K562 (cell line): ENCODE measurements around the gene NOP16. TPM values are rescaled to one million over a fixed set of nuclear protein-coding genes. Genes with fewer than 3 reads are reported as not detected.
A peak's percentile ranks its signal among the peaks of the same experiment; 100 is the strongest.

Experiments
- CC2D1A ChIP-seq: fragments of 450-650 bp; IDR thresholded peaks from 2 replicates; pipeline ENCODE4 v1.6.1; 2017; ENCODE audit warnings: mild to moderate bottlenecking
- CLOCK ChIP-seq: fragments of 250-450 bp; sonication (Bioruptor Pico); IDR thresholded peaks from 2 replicates; pipeline ENCODE4 v1.4.0; 2020; ENCODE audit warnings: mild to moderate bottlenecking, moderate library complexity, borderline replicate concordance
- E4F1 ChIP-seq: fragments of 250-450 bp; sonication (Bioruptor Pico); IDR thresholded peaks from 2 replicates; pipeline ENCODE4 v1.5.0; 2021; ENCODE audit warnings: mild to moderate bottlenecking, borderline replicate concordance
- GATAD2A ChIP-seq: fragments of 450-650 bp; IDR thresholded peaks from 2 replicates; pipeline ENCODE4 v1.6.1; 2017
- GTF2E2 ChIP-seq: fragments of 200-800 bp; sonication (Bioruptor generic); IDR thresholded peaks from 2 replicates; pipeline ENCODE4 v1.6.1; 2016; ENCODE audit warnings: missing genetic modification characterization, missing compliant biosample characterization
- HMGN3 ChIP-seq: IDR thresholded peaks from 2 replicates; pipeline ENCODE4 v1.6.1; 2011; ENCODE audit warnings: borderline replicate concordance, low read depth, mild to moderate bottlenecking, mixed read lengths, low read length; ENCODE audit not compliant: insufficient read length; ENCODE audit errors: extremely low read depth
- ILK ChIP-seq: fragments of 450-650 bp; IDR thresholded peaks from 2 replicates; pipeline ENCODE4 v1.6.1; 2016; ENCODE audit warnings: missing genetic modification characterization, low read depth, mild to moderate bottlenecking, missing compliant biosample characterization, moderate library complexity, borderline replicate concordance
- MITF ChIP-seq: IDR thresholded peaks from 2 replicates; pipeline ENCODE4 v1.6.1; 2014; ENCODE audit warnings: antibody characterized with exemption
- MXD1 ChIP-seq: fragments of 250-450 bp; sonication (Bioruptor Pico); IDR thresholded peaks from 2 replicates; pipeline ENCODE4 v1.8.0; 2021; ENCODE audit warnings: borderline replicate concordance, mild to moderate bottlenecking, moderate library complexity; ENCODE audit not compliant: poor library complexity, severe bottlenecking
- PTRF ChIP-seq: fragments of 450-650 bp; IDR thresholded peaks from 2 replicates; pipeline ENCODE4 v1.6.1; 2016; ENCODE audit warnings: mild to moderate bottlenecking, missing genetic modification characterization, missing compliant biosample characterization
- SETDB1 ChIP-seq: IDR thresholded peaks from one replicate; pipeline ENCODE4 v1.6.1; 2012; ENCODE audit warnings: low read length, control low read depth, inconsistent platforms
- SMARCA4 ChIP-seq: fragments of 450-650 bp; IDR thresholded peaks from 2 replicates; pipeline ENCODE4 v1.6.1; 2016
- SMARCE1 ChIP-seq: fragments of 450-650 bp; IDR thresholded peaks from 2 replicates; pipeline ENCODE4 v1.7.1; 2016; ENCODE audit warnings: mild to moderate bottlenecking
- SRSF7 ChIP-seq: fragments of 200-400 bp; formaldehyde crosslinking; optimal IDR thresholded peaks from 2 replicates; pipeline ENCODE3; 2017; ENCODE audit warnings: mild to moderate bottlenecking, low read depth, low read length
- TAL1 ChIP-seq: fragments of 450-650 bp; IDR thresholded peaks from 2 replicates; pipeline ENCODE4 v1.6.1; 2016; ENCODE audit warnings: mild to moderate bottlenecking
- XRCC3 ChIP-seq: fragments of 450-650 bp; IDR thresholded peaks from 2 replicates; pipeline ENCODE4 v1.6.1; 2017; ENCODE audit warnings: mild to moderate bottlenecking, moderate library complexity
- ZNF146 ChIP-seq: IDR thresholded peaks from one replicate; pipeline ENCODE4 v1.6.1; 2018; ENCODE audit warnings: missing compliant biosample characterization; ENCODE audit not compliant: unreplicated experiment
- ZNF23 ChIP-seq: fragments of 250-450 bp; sonication (Bioruptor Pico); IDR thresholded peaks from 2 replicates; pipeline ENCODE4 v1.4.0; 2020; ENCODE audit warnings: mild to moderate bottlenecking
- ZNF311 ChIP-seq: fragments of 250-450 bp; sonication (Bioruptor Pico); IDR thresholded peaks from 2 replicates; pipeline ENCODE4 v1.4.0; 2020; ENCODE audit warnings: mild to moderate bottlenecking, moderate library complexity
- ZNF655 ChIP-seq: fragments of 250-450 bp; sonication (Bioruptor Pico); IDR thresholded peaks from 2 replicates; pipeline ENCODE4 v1.5.0; 2021
- ZNF76 ChIP-seq: fragments of 250-450 bp; sonication (Bioruptor Pico); IDR thresholded peaks from 2 replicates; pipeline ENCODE4 v1.4.0; 2020; ENCODE audit warnings: mild to moderate bottlenecking, moderate library complexity, borderline replicate concordance
- polyA plus RNA-seq, 8 experiments: library from polyadenylated mRNA; depleted of rRNA in 4 of 8; stranded (reverse) in 5 of 8; unstranded in 3 of 8; fragments of >200 nt; fragmentation: Nextera tagmentation in 2 of 8; fragmentation: Illumina TruSeq in 1 of 8; extraction: Ambion mirVana in 2 of 8; extraction: Trizol in 1 of 8; gene quantifications; 2 replicates each; pipeline versions ENCODE4 v1.2.1 to v1.2.3, GENCODE V29; 2011 to 2014; ENCODE audit warnings: inconsistent platforms in 1 of 8, missing spikeins in 1 of 8
- total RNA-seq, 7 experiments: library from RNA; depleted of rRNA in 6 of 7; stranded (reverse); fragments of >200 nt in 6 of 7; fragmentation: Illumina TruSeq in 2 of 7; extraction: Trizol in 2 of 7; gene quantifications; 2 replicates each; pipeline versions ENCODE4 v1.2.1 to v1.2.3, GENCODE V29; 2011 to 2021; ENCODE audit warnings: low replicate concordance in 1 of 7

The NOP16 gene
- total and polyA plus RNA-seq, 9 of the 15 experiments (the other 6 are each of a cell fraction or from before 2014, with no cell fraction given): 92.5 to 342 (median 148) TPM

- TF ChIP-seq ZNF76: no peak
- TF ChIP-seq SRSF7: no peak
- no peak for TF ChIP-seq CC2D1A
- no peak for TF ChIP-seq ILK
- no peak for TF ChIP-seq GATAD2A
- TF ChIP-seq E4F1 (CRISPR knock-in tag): no peak
- no peak for TF ChIP-seq CLOCK (CRISPR knock-in tag)
- no peak for TF ChIP-seq MXD1 (CRISPR knock-in tag)
- no peak for TF ChIP-seq ZNF655 (CRISPR knock-in tag)
- no peak for TF ChIP-seq ZNF146 (CRISPR knock-in tag)
- TF ChIP-seq SETDB1: no peak
- TF ChIP-seq ZNF311 (CRISPR knock-in tag): no peak
- TF ChIP-seq MITF: no peak
- TF ChIP-seq XRCC3: no peak
- peak; percentile 38; the same call in 1 of the 2 replicates for TF ChIP-seq TAL1
- no peak for TF ChIP-seq ZNF23
- no peak for TF ChIP-seq GTF2E2 (tag)
- no peak for TF ChIP-seq HMGN3
- TF ChIP-seq SMARCA4: peak; percentile 25; the same call in 1 of the 2 replicates
- no peak for TF ChIP-seq PTRF (tag)
- no peak for TF ChIP-seq SMARCE1
Observed at GRCh38 chr5:176341325-176342157, 46.9 kb downstream of the NOP16 start (continued).
